GM12801 (cell line): ENCODE measurements around the gene GUCY1A2.

Source experiments
- CTCF ChIP-seq: IDR thresholded peaks from one replicate; pipeline ENCODE4 v1.5.1; 2011; ENCODE audit warnings: control low read depth; ENCODE audit not compliant: insufficient read length; ENCODE audit errors: extremely low read depth

The GUCY1A2 gene

GRCh38 chr11:106854429-106854828 is 163.8 kb downstream of the GUCY1A2 start:
- TF ChIP-seq CTCF, result no peak

GRCh38 chr11:106853850-106854401 is 164.3 kb downstream of the GUCY1A2 start:
- TF ChIP-seq CTCF, result no peak

- TF ChIP-seq CTCF, result no peak
Measured at GRCh38 chr11:106852779-106853178, 165.5 kb downstream of the GUCY1A2 start.

- TF ChIP-seq CTCF, result no peak
Measured at GRCh38 chr11:106848526-106848925, 169.8 kb downstream of the GUCY1A2 start.

DNA sequence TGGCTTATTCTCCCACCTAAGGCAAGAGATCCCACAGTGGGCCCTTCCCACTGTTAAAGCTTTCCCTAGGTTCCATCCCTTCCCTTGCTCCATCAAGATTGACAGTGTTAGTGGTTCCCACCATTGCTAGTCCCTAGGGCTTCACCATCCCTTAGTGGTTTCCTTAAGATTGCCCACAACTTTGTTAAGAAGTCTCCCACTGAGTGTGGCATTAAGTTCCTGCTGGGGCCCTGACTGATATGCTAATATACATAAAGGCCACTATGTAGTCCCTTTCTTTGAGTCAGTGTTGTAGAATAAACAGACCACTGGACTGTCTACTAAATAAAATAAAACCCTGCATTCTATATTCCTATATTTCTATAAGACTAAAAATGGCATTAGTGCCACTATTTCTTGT is 176.1 kb downstream of the GUCY1A2 start:
- no peak for TF ChIP-seq CTCF

DNA sequence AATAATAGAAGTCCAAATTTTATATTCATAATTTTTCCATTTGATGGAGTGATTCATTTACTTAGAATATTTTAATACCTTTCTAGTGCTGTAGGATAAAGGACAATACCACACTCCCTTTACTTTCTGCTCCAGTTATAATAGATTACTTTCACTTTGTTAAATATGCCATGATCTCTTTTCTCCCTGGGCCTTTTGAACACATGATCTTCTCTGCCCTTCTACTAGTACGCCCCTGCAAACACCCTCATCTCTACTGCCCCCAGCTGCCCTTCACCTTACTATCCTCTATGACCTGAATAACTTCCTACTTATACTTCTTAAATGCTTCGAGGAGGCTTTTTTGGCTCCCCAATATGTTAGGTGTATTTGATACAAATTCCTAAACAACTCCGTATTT is 177.3 kb downstream of the GUCY1A2 start:
- no peak for TF ChIP-seq CTCF

- no peak for TF ChIP-seq CTCF
Measured at GRCh38 chr11:106840146-106840545, 178.1 kb downstream of the GUCY1A2 start.
